A673 (cell line): ENCODE data around the gene PPTC7. TPM values are rescaled to one million over a fixed set of nuclear protein-coding genes. Genes with fewer than 3 reads are reported as not detected.

Experiments
- BruUV-seq: library from RNA; stranded (reverse); fragments of 400-500 nt; replicated peaks from 2 replicates; lab custom pipeline; 2021; lab: Mats Ljungman, UMichigan
- CTCF ChIA-PET: fragments of 300-600 bp; sonication (Branson Sonifier 250); formaldehyde crosslinking; loops from one replicate; lab custom pipeline; 2022; ENCODE audit warnings: antibody characterized with exemption; lab: Charles Lee
- POLR2A ChIA-PET: fragments of 300-600 bp; sonication (Branson Sonifier 250); formaldehyde crosslinking; loops from one replicate; lab custom pipeline; 2022; ENCODE audit warnings: antibody characterized with exemption; ENCODE audit not compliant: low non-redundant PET; lab: Charles Lee
- DNase-seq: peaks from one replicate; pipeline ENCODE4 v3.0.0-alpha.2; 2015; ENCODE audit warnings: low spot score
- H3K27ac ChIP-seq: fragments of 200-600 bp; sonication (generic); 2 replicates; pipeline ENCODE4 v1.5.1; 2016; ENCODE audit warnings: mixed run types, low read depth, mild to moderate bottlenecking, mixed read lengths, antibody characterized with exemption, low read length; ENCODE audit not compliant: poor library complexity, severe bottlenecking
- H3K27me3 ChIP-seq: fragments of 200-600 bp; sonication (generic); replicated peaks from 2 replicates; pipeline ENCODE4 v1.6.1; 2017; ENCODE audit warnings: mixed run types, low read depth, mild to moderate bottlenecking, mixed read lengths, antibody characterized with exemption, low read length; ENCODE audit not compliant: insufficient read depth, poor library complexity
- H3K36me3 ChIP-seq: fragments of 200-600 bp; sonication (generic); 2 replicates; pipeline ENCODE4 v1.6.1; 2016; ENCODE audit warnings: mixed run types, mild to moderate bottlenecking, mixed read lengths, antibody characterized with exemption, low read length; ENCODE audit not compliant: insufficient read depth, poor library complexity, severe bottlenecking
- H3K4me1 ChIP-seq: fragments of 200-600 bp; sonication (generic); 2 replicates; pipeline ENCODE4 v1.6.1; 2017; ENCODE audit warnings: mixed run types, mild to moderate bottlenecking, mixed read lengths, antibody characterized with exemption, low read length; ENCODE audit not compliant: insufficient read depth, poor library complexity, severe bottlenecking
- H3K4me3 ChIP-seq: fragments of 200-600 bp; sonication (generic); 2 replicates; pipeline ENCODE4 v1.5.1; 2016; ENCODE audit warnings: low read depth, mixed run types, mild to moderate bottlenecking, mixed read lengths, low read length; ENCODE audit not compliant: poor library complexity, severe bottlenecking
- H3K9me3 ChIP-seq: fragments of 200-600 bp; sonication (generic); 2 replicates; pipeline ENCODE4 v1.6.1; 2016; ENCODE audit warnings: mixed run types, low read depth, mild to moderate bottlenecking, mixed read lengths, antibody characterized with exemption, low read length; ENCODE audit not compliant: poor library complexity, severe bottlenecking
- EZH2 ChIP-seq: fragments of 200-600 bp; sonication (generic); IDR thresholded peaks from 2 replicates; pipeline ENCODE4 v1.6.1; 2017; ENCODE audit warnings: borderline replicate concordance, low read depth, mild to moderate bottlenecking, mixed read lengths, antibody characterized with exemption, low read length; ENCODE audit not compliant: poor library complexity, severe bottlenecking
- intact Hi-C: fragments of 100-400 bp; cut with micrococcal nuclease; formaldehyde crosslinking; loops from one replicate; pipeline ENCODE4 v1.10.0; 2022; ENCODE audit not compliant: unreplicated experiment
- total RNA-seq: library from RNA; stranded (reverse); gene quantifications from 2 replicates; pipeline ENCODE4 v1.2.3, GENCODE V29; 2021
- TF ChIP-seq, protein P1 (sequence below): fragments of 300-800, 200-600 bp; sonication (generic); conservative IDR thresholded peaks from 2 replicates; pipeline ENCODE4 v1.5.1; 2017; ENCODE audit warnings: low read depth, mild to moderate bottlenecking, antibody characterized with exemption, low read length, moderate library complexity, mixed read lengths

Gene PPTC7
- total RNA-seq, 1 experiment from 2014 or later, result 30.9 TPM

DNA sequence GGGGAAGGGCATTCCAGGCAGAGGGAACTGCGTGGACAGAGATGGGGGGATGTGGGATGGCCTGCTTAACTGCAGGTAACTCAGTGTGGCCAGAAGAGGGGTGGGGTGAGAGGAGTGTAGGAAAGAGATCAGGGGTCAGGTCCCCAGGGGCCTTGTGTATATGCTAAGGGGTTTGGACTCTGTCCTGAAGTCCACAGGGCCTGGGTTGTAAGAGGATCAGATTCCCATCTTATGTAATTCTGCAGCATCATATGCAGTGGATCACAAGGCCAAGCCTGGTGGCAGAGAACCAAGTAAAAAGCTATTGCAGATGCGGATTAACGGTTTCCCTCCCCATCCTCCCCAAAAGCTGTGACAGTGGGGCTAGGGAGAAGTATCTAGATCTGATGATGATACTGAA is 39.5 kb upstream of the PPTC7 start:
- Histone ChIP-seq H3K9me3 (no peaks in the 10 kb centered on the region), H3K27ac (no peak overlapping the region), H3K4me3 (no peak overlapping the region), H3K27me3 (no peaks in the 10 kb centered on the region), H3K4me1 (peaks cover 5% of the 10 kb centered on the region), H3K36me3 (peaks cover 5% of the 10 kb centered on the region)
- BruUV-seq, result no TSS peak
- DNase-seq, result no peak
- intact Hi-C loops, result no loop called here
- ChIA-PET CTCF (no interaction called here), POLR2A (no interaction called here)
- TF ChIP-seq, protein P1, sequence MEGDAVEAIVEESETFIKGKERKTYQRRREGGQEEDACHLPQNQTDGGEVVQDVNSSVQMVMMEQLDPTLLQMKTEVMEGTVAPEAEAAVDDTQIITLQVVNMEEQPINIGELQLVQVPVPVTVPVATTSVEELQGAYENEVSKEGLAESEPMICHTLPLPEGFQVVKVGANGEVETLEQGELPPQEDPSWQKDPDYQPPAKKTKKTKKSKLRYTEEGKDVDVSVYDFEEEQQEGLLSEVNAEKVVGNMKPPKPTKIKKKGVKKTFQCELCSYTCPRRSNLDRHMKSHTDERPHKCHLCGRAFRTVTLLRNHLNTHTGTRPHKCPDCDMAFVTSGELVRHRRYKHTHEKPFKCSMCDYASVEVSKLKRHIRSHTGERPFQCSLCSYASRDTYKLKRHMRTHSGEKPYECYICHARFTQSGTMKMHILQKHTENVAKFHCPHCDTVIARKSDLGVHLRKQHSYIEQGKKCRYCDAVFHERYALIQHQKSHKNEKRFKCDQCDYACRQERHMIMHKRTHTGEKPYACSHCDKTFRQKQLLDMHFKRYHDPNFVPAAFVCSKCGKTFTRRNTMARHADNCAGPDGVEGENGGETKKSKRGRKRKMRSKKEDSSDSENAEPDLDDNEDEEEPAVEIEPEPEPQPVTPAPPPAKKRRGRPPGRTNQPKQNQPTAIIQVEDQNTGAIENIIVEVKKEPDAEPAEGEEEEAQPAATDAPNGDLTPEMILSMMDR, result no peak
- no peak for TF ChIP-seq EZH2

DNA sequence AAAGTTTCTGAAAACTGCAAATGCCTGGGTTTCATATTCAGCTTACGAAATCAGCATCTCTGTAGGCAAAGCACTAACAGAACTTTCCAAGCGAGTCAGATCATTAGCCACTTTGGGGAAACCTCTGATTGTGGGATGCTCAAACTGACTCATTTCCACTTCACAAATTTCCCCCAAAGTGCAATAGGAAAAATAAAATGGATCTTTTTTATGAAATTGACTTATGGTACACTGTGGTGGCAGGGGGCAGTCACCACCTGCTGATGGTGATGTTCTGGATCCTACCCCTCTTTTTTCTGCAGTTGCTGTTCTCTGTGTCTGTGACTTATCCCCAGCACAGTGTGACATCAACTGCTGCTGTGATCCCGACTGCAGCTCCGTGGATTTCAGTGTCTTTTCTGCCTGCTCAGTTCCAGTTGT is 36.4 kb upstream of the PPTC7 start:
- intact Hi-C loops, result loop anchor here (10.0 kb wide), 1 partner anchor 75 kb away; no protein-coding TSS in a partner anchor
- ChIA-PET CTCF (no interaction called here), POLR2A (no interaction called here)

DNA sequence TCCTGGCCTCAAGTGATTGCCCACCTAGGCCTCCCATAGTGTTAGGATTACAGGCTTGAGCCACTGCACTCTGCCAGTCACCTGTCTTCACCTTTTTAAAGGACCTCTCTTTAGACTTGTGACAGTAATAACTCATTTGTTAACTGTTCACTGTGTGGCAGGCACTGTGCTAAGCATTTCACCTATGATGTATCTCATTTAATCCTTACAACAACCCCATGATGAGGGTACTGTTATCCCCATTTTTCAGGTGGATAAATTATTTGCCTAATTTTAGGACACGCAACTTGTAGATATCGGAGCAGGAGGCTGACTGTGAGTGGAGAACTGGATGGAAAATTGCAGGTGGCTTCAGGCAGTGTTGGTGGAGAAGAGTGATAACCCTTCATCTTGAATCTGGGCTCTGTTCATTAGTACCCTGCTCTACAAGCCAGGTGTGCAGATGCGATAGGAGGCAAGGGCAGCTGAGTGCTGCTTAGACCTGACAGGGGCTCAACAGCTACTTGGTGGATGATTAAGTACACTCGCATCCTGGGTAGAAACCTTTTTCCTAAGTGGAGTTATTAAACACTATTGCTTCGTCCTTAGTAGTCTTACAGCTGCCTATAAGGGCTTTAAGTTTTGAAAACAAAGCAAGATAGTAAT is 33.5 kb upstream of the PPTC7 start:
- H3K9me3 ChIP-seq, result no peaks in the 10 kb centered on the region
- POLR2A ChIA-PET, result no interaction called here
- H3K27me3 ChIP-seq, result no peaks in the 10 kb centered on the region
- CTCF ChIA-PET, result no interaction called here
- no peak for DNase-seq
- no peak for TF ChIP-seq EZH2
- TF ChIP-seq, protein P1, result no peak
- intact Hi-C loops, result loop anchor here (10.0 kb wide), 1 partner anchor 78 kb away; no protein-coding TSS in a partner anchor
- no TSS peak for BruUV-seq
- no peak overlapping the region for H3K27ac ChIP-seq
- H3K4me3 ChIP-seq, result no peak overlapping the region
- peaks cover 5% of the 10 kb centered on the region for H3K4me1 ChIP-seq
- no peaks in the 10 kb centered on the region for H3K36me3 ChIP-seq

More for the DNA sequence above, 36.4 kb upstream of the PPTC7 start:
- Histone ChIP-seq H3K27me3 (no peaks in the 10 kb centered on the region), H3K36me3 (no peaks in the 10 kb centered on the region), H3K4me1 (peaks cover 5% of the 10 kb centered on the region), H3K9me3 (no peaks in the 10 kb centered on the region), H3K4me3 (no peak overlapping the region), H3K27ac (no peak overlapping the region)
- no peak for DNase-seq
- no TSS peak for BruUV-seq
- TF ChIP-seq, protein P1, result no peak
- no peak for TF ChIP-seq EZH2
